HFFc6 (cell line): Measurements from ENCODE around the gene CNOT6L. TPM values are rescaled to one million over a fixed set of nuclear protein-coding genes. Genes with fewer than 3 reads are reported as not detected.

Source experiments
- DNase-seq: peaks from one replicate; pipeline ENCODE4 v3.0.0-alpha.2; 2018
- H3K27ac Mint-ChIP-seq: 2 replicates; pipeline ENCODE4 v1.8.0; 2020; ENCODE audit warnings: mild to moderate bottlenecking, mixed read lengths
- H3K27me3 Mint-ChIP-seq: 2 replicates; pipeline ENCODE4 v1.8.0; 2021; ENCODE audit warnings: mild to moderate bottlenecking, moderate library complexity, mixed read lengths; ENCODE audit not compliant: insufficient read depth
- H3K36me3 Mint-ChIP-seq: 2 replicates; pipeline ENCODE4 v1.8.0; 2021; ENCODE audit warnings: low read depth, mixed read lengths
- H3K4me1 Mint-ChIP-seq: 2 replicates; pipeline ENCODE4 v1.8.0; 2020; ENCODE audit warnings: low read depth, mixed read lengths
- H3K4me3 Mint-ChIP-seq: 2 replicates; pipeline ENCODE4 v1.8.0; 2020; ENCODE audit warnings: mild to moderate bottlenecking, moderate library complexity, mixed read lengths
- H3K9me3 Mint-ChIP-seq: 2 replicates; pipeline ENCODE4 v1.8.0; 2020; ENCODE audit warnings: mild to moderate bottlenecking, mixed read lengths
- total RNA-seq, 6 experiments: library from RNA; stranded (reverse); fragmentation: NEBNext Ultra II Directional; extraction: Animal tissue kit (Norgen Biotek cat#: 25700); gene quantifications; 2 replicates in 1 of 6; 3 replicates in 5 of 6; pipeline ENCODE4 v1.2.3, GENCODE V29; 2021
- TF ChIP-seq, protein P1 (sequence below): fragments of 200-600 bp; sonication (generic); IDR thresholded peaks from 2 replicates; pipeline ENCODE4 v1.5.0; 2021; ENCODE audit warnings: antibody characterized with exemption, mild to moderate bottlenecking

CNOT6L gene
- total RNA-seq, 6 experiments from 2014 or later, result 17.8 to 24.3 (median 20.2) TPM

DNA sequence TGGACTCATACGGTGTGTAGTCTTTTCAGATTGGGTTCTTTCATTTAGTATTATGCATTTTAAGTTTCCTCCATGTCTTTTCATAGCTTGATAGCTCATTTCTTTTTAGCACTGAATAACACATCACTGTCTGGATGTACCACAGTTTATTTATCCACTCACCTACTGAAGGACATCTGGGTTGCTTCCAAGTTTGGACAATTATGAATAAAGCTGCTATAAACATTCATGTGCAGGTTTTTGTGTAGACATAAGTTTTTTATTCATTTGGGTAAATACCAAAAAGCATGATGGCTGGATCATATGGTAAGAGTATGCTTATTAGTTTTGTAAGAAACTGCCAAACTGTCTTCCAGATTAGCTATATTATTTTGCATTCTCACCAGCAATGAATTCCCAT lies 29.0 kb downstream of the CNOT6L start:
- peaks cover 6% of the 10 kb centered on the region for H3K4me1 Mint-ChIP-seq
- H3K36me3 Mint-ChIP-seq, result no peaks in the 10 kb centered on the region
- peaks cover 3% of the 10 kb centered on the region; the same call in 1 of the 2 replicates for H3K27me3 Mint-ChIP-seq
- H3K9me3 Mint-ChIP-seq, result no peaks in the 10 kb centered on the region
- TF ChIP-seq, protein P1, sequence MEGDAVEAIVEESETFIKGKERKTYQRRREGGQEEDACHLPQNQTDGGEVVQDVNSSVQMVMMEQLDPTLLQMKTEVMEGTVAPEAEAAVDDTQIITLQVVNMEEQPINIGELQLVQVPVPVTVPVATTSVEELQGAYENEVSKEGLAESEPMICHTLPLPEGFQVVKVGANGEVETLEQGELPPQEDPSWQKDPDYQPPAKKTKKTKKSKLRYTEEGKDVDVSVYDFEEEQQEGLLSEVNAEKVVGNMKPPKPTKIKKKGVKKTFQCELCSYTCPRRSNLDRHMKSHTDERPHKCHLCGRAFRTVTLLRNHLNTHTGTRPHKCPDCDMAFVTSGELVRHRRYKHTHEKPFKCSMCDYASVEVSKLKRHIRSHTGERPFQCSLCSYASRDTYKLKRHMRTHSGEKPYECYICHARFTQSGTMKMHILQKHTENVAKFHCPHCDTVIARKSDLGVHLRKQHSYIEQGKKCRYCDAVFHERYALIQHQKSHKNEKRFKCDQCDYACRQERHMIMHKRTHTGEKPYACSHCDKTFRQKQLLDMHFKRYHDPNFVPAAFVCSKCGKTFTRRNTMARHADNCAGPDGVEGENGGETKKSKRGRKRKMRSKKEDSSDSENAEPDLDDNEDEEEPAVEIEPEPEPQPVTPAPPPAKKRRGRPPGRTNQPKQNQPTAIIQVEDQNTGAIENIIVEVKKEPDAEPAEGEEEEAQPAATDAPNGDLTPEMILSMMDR, result no peak
- no peak overlapping the region for H3K27ac Mint-ChIP-seq
- no peak overlapping the region for H3K4me3 Mint-ChIP-seq
- DNase-seq, result no peak

DNA sequence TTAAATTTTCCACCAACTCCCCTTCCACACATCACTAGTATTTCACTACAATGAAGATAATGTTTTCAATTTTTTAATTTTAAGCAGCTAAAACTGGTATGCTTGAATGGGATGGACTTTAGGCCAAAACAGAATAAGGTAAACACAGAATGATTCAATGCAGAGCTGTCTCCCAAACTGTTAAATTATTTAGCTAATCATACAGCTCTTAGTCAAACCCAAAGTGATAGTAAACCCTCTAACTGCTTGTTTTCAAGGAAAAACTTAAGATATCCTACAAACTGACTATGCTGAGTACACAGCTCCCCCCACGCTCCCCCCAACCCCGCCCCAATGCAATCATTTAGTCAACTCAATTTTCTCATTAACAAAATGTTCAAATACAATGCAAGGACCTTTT lies 30.2 kb downstream of the CNOT6L start:
- H3K4me3 Mint-ChIP-seq, result no peak overlapping the region
- peaks cover 2% of the 10 kb centered on the region; the same call in 1 of the 2 replicates for H3K27me3 Mint-ChIP-seq
- DNase-seq, result no peak
- no peaks in the 10 kb centered on the region for H3K36me3 Mint-ChIP-seq
- H3K4me1 Mint-ChIP-seq, result peaks cover 6% of the 10 kb centered on the region
- no peaks in the 10 kb centered on the region for H3K9me3 Mint-ChIP-seq
- TF ChIP-seq, protein P1, result no peak
- H3K27ac Mint-ChIP-seq, result no peak overlapping the region

DNA sequence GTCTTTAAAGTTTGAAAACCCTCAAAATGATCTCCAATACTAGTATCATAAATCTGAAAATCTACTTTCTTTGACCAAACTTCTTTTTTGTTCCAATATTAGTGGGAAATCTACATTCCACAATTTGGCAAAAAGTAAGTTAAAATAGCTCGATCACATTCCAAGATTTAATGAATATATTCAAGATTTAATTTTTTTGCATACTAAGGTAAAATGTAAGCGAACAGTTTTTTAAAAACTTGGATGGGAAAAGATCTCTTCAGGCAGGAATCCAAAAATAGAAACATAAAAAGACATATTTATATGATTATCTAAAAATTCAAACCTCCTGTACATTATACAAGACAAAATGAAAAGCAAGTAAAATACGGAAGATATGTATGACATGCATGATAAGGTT lies 31.2 kb downstream of the CNOT6L start:
- H3K36me3 Mint-ChIP-seq, result no peaks in the 10 kb centered on the region
- DNase-seq, result no peak
- H3K4me1 Mint-ChIP-seq, result peaks cover 6% of the 10 kb centered on the region
- no peaks in the 10 kb centered on the region for H3K9me3 Mint-ChIP-seq
- TF ChIP-seq, protein P1, result no peak
- H3K27me3 Mint-ChIP-seq, result peaks cover 2% of the 10 kb centered on the region; the same call in 1 of the 2 replicates
- H3K4me3 Mint-ChIP-seq, result no peak overlapping the region
- H3K27ac Mint-ChIP-seq, result no peak overlapping the region

DNA sequence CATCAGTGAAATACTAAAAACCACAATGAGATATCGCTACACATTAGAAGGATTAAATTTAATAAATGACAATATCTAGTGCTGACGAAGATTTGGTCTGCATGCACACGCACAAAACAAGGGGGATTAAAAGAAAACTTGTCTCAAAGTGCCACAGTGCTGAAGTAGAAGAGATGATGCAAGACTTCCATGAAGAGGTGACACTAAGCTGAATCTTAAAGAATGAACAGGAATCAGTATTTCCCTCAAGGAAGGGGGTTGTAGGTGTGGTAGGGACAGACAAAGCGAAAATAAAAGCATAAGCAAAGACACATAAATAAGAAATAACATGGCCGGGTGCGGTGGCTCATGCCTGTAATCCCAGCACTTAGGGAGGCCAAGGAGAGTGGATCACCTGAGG lies 33.5 kb downstream of the CNOT6L start:
- Mint-ChIP-seq H3K27me3 (peaks cover 2% of the 10 kb centered on the region; the same call in 1 of the 2 replicates), H3K9me3 (no peaks in the 10 kb centered on the region), H3K4me1 (peaks cover 6% of the 10 kb centered on the region), H3K36me3 (no peaks in the 10 kb centered on the region), H3K4me3 (no peak overlapping the region), H3K27ac (no peak overlapping the region)
- TF ChIP-seq, protein P1, result no peak
- DNase-seq, result no peak

DNA sequence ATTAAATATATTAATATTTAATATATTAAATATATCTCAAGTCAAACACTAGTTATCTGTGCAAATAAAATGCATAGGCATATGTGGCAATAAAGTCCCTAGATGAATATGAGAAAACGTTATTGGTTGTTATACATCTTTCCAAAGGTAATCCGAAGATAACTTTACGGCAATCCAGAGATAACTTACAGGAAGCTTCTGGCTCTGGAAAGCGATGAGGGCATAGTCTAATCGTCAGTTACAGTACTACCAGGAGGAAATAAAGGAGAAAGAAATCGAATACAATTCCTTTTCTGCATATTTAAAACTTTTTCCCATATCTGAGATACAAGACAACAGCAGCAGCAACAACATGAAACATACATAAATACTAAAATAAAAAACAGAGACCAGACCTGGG lies 35.3 kb downstream of the CNOT6L start:
- no peaks in the 10 kb centered on the region for H3K36me3 Mint-ChIP-seq
- no peaks in the 10 kb centered on the region for H3K9me3 Mint-ChIP-seq
- no peak overlapping the region for H3K4me3 Mint-ChIP-seq
- TF ChIP-seq, protein P1, result no peak
- no peaks in the 10 kb centered on the region for H3K27me3 Mint-ChIP-seq
- no peak overlapping the region for H3K27ac Mint-ChIP-seq
- no peaks in the 10 kb centered on the region for H3K4me1 Mint-ChIP-seq
- no peak for DNase-seq
